Forelimb muscle (tissue), 1 donor: ENCODE results near the gene TNFRSF11A. TPM values are rescaled to one million over a fixed set of nuclear protein-coding genes. Genes with fewer than 3 reads are reported as not detected.

Source experiments
- DNase-seq: peaks from one replicate; pipeline ENCODE4 v3.0.0-alpha.2; 2013; ENCODE audit warnings: low read depth
- polyA plus RNA-seq: library from polyadenylated mRNA; unstranded; fragments of 120-200 nt; gene quantifications from one replicate; pipeline ENCODE4 v1.2.1, GENCODE V29; 2013; ENCODE audit not compliant: insufficient read length

TNFRSF11A gene
- 2.8 TPM for polyA plus RNA-seq

DNA sequence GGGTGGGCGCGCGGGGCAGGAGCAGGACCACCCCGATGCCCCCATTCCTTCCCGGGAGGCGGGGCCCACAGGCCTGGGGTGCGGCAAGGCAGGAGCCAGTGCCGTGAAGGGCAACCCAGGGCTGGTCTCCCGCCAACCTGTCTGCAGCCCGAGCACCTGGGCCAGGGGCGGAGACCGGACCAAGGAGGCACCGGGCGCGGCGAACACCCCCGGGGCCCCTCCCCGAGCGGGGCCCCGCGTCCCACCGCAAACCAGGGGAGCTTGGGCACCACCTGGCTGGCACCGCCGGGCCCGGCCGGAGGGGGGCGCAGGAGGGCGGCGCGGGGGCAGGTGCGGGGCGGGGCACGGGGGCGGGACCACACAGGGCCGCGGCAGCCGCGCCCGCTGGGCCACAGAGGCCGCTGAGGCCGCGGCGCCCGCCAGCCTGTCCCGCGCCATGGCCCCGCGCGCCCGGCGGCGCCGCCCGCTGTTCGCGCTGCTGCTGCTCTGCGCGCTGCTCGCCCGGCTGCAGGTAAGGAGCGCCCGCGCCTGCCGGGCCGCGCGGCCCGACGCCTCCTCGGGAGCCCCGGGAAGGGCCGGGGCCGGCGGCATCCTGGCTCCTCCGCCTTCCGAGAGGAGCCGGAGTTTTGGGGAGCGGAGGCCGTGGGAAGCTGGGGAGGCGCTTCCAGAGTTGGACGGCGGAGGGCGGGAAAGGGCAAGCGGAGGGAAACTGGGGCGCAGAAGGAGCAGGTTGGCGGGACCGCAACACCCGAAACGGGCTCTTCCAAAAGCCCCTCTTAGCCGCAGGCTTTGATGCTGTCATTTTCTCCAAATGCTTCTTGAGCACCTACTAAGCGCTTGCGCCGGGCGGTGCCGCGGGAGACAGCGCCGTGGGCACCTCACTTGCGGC, at the start of gene TNFRSF11A:
Gene TNFRSF11A (plus strand): TSS at position 394 of the 889 bp plus-strand sequence. CDS start 43 bp downstream, at position 437.
- DNase-seq = no peak

DNA sequence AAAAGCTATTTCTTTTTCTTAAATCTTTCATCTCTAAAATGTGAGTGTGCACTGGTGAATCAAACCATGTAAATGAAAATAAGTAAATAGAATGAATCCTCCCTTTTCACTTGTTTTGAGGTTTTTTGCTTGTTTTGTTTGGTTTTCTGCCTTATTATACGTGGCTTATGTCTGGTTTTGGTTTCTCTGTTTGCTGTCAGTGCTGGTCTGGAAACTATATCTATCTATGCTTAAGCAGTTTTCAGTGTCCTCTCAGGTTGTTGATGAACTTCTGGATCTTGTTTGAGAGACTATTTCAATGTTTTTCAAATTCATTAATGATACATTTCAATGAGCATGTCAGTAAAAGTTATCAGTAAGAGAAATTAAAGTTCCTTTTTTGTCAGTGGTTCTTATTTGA, 48.1 kb upstream of the TNFRSF11A start:
- DNase-seq = no peak

DNA sequence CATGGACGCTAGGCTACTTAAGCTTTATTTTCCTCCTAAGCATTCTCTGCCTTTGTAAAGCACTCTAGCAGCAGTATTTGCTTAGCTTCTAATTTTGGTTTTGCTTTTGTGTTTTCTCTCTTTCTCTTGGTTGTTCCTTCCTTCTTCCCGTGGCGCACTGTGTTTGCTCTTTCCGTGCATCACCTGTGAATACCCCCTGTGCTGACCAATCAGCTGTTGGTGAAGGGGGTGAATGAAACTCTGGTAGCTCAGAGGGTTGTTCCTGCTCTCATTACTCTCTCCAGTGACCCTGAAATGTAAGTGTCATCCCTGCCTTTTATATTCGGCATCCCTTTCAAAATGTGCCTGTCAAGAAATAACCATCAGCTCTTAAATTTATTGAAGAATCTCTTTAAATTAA, 45.5 kb upstream of the TNFRSF11A start:
- no peak for DNase-seq

DNA sequence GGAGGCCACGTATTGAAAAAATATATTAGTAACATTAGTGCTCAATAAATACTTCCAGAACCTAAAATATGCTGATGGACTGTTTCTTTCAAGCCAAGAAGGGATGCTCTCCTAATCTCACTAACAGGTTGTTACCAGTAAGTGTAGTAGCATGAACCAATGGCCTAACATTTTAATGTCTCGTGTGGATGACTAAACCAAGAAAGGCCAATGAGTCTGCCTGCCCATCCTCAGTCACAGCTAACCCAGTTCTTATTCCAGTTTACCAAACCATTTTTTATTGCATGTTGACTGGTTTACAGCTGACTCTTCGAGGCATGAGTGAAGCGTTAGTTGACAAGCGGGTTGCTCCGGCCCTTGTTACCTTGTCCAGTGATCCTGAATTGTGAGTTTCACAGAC, 45.1 kb upstream of the TNFRSF11A start:
- DNase-seq = no peak

DNA sequence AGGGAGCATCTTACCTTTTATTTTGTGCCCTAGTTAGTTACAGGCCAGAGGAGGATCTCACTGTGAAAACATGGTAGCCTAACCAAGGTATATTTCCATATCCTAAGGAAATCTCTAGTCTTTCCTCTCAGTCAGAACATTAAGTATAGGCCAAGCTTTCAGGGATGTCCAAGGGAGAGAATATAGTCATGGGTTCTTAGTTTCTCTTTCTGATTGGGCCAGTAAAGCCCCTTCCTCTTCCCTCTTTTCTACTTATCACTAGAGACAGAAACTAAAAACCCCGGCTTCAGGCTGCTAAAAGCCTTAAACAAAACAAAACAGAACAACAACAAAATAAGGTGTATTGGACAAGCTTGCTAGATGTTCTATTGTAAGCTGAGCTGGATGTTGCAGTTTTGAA, 44.3 kb upstream of the TNFRSF11A start:
- no peak for DNase-seq

DNA sequence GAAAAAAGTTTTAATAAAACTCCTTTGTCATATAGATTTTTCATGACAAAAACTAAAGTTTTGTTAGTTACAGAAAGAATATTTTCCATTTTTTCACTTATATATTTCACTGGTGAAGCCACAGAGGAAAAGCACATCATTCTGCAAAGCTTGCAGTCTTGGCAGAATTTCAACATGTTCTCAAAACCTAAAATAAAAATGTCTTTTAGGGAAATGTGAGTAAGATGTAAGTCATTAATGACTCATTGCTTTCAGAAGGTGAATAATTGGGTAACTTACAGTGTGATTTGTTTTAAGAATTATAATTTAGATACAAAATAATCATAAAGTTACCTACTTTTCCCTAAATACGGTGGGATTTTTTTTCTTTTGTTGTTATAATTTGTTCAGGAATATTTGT, 43.4 kb upstream of the TNFRSF11A start:
- peak; percentile 55 for DNase-seq

DNA sequence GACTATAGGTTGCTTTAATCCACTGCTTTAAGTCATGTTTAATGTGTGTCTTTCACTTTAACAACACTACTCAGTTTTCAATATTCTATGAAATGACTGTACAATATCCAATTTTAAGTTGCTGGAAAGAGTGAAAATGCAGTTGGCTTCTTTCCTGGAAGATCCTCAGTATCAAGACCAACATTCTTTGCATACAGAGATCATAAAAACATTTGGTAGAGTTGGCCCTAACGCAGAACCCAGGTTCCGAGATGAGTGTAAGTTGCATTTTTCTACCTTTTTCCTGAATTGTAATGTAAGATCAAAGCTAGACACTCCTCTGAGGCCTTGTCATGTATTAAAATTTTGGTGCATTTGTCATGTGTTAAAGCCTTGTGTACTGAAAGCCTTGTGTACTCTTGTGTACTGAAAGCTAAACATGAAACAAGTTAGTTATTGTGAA, 42.9 kb upstream of the TNFRSF11A start:
- DNase-seq = peak; percentile 80

DNA sequence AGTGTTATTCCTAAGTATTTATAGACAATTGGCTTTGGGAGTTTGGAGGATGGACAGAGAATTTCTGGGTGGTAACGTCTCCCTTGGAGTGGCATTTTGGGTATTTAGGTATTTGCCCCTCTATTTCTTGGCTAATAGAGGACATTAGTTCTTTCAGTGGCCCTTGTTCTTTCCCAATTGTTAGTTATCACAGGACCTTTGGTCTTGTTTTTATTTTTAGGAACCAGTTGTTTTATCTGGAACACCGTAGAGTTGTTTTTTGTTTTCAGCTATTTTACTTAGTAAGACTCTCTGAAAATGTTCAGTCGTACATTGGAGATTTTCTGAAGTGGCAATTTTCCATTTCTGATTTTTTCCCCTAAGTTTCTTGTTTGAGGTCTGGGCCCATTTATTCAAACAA, 40.5 kb upstream of the TNFRSF11A start:
- no peak for DNase-seq

DNA sequence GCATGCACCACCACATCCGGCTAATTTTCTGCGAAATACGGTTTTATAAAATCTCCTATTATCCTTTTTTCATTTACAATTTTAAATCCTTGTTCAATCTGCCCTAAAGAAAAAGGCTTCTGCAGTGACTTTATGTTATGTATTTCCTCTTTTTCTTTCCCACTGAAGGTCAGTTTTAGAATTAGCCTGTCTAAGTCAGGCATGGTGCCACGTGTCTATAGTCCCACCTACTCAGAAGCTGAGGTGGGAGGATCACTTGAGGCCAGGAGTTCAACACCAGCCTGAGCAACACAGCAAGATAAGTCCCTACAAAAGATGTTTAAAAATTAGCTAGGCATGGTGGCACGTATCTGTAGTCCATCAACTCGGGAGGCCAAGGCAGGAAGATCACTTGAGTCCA, 39.8 kb upstream of the TNFRSF11A start:
- no peak for DNase-seq

DNA sequence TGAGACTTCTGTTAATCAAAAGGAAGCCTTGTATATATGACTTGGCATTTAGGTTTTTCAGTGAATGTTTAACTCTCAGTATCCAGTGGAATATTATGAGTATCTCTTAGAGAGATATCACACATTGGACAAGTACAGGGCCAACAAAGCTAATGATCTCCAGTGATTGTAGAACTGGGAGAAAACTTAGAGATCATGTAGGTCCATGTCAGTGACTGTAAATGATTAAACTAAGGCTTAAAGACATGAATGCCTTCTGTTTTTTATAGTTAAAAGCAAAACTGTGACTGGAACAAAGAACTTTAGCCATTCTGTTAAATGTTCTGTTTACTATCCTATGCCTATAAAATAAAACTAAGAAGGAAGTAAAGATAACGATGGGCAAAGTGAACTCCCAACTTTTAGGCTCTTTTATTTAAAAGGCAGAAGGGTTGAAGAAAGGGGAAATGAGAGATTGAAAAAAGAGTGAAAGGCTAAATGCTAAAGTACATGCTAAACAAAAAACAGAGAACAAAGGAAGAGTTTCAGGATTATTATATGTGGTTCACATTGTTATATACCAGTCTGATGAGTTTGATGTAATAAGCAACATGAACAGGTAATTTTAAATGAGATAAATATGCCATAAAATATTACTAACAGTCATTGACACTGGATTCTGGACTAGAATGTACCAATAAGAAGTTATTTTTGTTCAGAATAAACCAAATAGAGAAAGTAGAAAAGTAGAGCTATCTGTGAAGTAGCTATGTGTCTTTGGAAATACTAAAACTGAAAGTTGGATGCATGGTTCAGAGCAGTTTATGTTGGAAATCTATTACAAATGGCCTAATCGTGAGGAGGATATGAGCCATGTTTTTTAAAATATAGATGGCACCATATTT, 37.1 kb upstream of the TNFRSF11A start:
- DNase-seq = no peak

DNA sequence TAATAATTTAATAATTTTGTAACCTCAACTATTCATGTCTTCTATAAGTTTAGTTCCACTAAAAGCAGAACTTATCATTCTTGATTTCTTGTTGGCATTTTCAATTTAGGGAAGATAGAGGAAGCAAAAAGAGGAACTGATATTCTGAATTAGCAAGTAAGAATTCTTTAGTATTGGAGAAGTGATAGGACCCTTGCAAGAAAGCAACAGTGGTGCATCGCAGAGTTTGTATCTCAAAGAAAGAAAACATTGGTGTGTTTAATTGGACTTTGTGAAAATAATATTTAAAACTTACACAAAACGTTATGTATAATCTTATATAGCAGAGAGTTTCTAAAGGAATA, 36.5 kb upstream of the TNFRSF11A start:
- no peak for DNase-seq

DNA sequence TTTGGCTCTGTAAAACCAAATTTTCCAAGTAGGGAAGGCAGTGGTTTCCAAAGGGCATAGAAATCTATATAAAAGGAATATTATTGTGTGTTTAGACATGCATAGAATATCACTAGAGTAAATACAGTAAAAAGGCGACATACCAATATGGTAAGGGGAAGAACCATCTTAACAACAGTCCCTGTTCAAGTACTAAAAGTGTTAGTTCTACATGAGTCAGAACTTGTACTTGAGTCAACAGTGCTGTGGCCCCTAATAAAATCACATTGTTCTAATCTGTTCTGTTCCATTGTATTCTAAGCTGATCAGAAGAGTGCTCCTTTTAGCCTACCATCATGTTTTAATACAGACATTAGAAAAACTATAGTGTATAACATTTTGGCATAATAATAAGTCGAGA, 36.1 kb upstream of the TNFRSF11A start:
- DNase-seq = no peak

DNA sequence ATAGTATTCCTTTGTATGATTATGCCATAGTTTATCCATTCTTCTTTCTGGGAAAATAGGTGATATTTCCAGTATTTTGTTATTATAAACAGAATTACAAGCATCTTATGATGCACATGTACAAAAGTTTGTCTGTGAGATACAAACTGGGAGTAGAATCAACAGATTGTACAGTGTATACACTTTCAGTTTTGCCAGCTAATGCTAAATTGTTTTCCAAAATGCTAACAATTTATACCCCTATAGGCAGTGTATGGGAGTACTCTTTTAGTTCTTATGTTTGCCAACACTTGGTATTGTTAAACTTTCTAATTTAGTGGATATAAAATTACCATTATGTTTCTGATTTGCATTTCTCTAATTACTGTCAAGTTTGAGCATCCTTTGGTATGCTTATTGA, 31.0 kb upstream of the TNFRSF11A start:
- DNase-seq = no peak

DNA sequence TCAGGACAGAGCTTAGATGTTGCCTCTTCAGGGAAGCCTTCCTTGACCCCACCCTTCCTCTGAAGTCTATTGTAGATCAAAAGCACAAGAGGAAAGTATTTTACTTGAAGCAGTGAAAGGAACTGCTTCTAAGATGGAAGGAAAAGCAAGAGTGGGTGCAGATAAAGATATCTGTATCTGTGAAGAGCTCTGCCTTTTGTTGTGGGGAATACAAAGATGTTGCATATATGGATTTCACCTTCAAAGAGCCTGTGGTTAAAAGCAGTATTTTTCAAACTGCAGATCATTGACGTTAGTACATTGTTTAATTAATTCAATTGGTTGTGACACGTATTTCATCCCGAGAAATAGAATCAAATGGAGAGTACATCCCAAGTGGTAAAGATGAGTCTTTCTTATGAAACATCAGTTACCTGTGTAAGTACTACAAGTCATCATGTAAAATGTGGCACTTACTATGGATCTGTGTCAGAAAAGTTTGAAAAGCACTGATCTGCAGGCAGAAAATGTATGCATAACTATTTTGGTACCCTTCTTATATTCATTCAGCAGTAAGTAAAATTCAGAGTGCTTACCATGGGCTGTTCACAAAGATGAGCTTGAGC, 24.6 kb upstream of the TNFRSF11A start:
- no peak for DNase-seq

DNA sequence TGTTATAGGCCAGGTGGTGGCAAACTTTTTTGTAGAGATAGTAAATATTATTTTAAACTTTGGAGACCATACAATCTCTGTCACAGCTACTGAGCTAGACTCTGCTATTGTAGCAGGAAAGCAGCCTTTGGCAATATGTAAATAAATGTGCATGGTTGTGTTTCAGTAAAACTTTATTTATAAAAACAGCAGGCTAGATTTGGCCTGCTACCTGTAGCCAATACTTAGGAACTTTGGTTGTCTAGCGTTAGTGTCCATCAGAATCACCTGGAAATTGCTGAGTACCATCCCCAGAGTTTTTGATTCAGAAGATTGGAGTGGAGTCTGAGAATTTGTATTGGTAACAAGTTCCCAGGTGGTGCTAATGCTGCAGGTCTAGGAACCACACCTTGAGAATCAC, 23.8 kb upstream of the TNFRSF11A start:
- DNase-seq = no peak

DNA sequence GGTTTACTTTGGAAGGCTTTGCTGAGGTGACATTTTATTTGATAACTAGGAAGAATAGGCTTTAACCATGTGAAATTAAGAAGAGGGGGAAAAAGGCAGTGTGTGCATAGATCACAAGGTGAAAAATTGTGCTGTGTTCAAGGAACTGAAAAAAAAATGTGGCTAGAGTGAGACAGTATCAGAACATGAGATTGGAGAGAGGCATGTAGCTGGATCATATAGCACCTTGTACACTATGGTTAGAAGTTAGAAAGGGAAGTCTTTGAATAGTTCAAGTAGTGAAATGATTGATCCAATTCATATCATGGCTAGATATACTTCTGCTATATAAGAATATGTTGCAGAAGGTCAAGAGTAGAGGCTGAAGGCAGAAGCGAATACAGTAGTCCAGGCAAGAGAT, 12.3 kb upstream of the TNFRSF11A start:
- DNase-seq = no peak

DNA sequence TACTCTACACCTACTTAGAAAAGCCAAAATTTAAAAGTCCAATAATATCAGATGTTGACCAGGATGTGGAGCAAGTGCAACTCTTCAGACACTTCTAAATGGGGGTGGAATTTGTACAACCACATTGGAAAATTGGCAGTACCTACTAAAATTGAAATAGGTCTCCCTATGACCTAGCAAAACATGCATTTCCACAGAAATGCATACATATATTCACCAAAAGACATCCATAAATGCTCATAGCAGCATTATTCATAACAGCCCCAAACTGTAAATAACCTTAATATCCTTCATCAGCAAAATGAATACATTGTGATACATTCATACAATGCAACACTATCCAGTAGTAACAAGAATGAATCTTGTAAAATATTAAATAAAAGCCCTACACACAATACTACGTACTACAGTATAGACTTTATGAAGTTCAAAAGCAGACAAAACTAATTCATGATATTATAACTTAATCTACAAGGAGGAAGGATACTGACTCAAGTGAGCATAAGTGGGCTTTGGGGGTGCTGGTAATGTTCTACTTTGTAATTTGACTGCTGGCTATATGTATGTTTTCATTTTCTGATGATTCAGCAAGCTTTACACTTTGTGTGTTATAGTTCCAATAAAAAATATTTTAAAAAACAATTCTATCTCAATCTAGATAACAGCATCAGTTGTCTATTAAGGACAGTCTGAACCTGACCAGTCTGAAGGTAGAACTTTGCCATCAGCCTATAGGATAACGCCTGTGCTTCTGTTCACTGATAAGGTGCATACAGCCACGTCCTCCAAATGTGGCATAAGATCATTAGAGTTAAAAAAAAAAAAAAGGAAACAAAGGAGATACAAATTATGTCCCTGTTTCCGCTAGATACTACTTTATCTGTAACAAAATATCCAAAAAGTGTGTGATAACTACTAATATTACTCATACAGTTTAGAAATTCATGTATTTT, 6.6 kb upstream of the TNFRSF11A start:
- no peak for DNase-seq

DNA sequence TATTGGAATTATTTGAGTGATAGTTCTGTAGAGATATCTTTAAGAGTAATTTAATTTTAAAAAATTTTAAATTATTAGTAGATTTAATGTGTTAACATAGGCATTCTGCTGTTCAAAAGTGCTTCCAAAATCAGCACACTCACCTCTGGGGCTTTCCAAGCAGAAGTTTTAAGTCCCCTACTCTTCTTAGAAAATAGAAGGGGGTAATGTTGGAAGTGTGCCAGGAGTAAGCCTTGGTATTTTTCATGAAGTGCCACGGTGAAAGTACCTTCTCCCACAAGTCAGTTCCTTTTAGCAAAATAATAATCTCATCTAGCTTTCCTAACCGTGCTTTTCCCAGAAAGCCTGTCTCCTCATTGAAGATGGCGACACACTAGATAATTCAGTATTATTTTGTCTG, 3.9 kb upstream of the TNFRSF11A start:
- no peak for DNase-seq

DNA sequence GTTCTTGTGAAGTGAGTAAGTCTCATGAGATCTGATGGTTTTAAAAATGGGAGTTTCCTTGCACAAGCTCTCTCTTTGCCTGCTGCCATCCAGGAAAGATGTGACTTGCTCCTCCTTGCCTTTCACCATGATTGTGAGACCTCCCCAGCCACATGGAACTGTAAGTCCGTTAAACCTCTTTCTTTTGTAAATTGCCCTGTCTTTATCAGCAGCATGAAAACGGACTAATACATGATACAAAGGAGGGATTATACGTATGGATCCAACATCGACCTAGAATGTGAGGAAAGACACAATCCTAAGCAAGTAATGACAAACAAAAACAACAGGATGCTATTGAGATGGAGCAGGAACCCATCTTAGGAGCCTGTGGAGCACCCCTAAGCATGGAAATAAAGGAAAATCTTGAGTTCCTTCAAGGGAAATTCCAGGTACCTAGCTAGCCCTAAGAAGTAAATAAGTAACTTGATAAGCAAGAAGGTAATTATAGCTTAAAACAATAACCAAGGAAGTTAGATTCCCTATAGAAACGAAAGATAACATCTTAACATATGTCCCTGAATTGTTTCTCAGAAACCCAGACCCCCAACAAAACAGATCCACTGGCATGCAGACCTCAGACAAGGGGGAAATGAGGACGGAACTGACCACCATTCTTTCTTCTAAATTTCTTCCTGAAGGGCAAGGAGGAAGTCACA, 1.5 kb upstream of the TNFRSF11A start:
- no peak for DNase-seq

DNA sequence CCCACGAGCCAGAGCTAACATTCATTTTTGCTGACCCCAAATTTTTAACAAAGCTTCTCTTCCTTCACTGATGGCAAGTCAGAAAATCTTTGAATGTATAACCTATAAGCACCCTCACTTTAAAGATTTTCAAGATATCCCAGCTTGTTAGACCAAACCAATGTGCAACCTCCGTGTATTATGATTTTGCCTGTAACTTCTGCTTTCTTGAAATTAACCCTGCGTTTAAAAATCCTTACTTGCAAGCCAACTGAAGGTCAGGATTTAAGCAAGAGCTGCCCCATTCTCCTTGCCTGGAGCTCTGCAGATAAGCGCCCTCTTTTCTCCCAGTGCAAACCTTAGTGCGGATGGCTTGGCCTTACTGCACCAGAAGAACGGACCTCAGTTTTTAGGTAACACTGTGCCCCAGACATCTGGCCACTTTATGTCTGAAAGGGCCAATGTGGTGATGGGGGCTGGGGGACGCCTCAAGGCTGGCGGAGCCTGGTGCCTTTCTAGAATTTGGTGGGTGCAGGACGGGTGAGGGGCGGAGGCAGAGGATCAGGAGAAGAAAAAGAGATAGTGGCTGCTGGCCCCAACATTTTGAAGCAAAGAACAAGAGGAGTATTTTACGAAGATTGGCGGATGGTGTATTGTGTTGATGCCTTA, 805 bp upstream of the TNFRSF11A start:
- DNase-seq = no peak
